ENCODE data around the gene NBAS. TPM values are rescaled to one million over a fixed set of nuclear protein-coding genes. Genes with fewer than 3 reads are reported as not detected.

The NBAS gene
- total and polyA plus RNA-seq, 2 donors (not counting 1 experiment from before 2014, with no cell fraction given): 27.0 to 124 TPM

GRCh38 chr2:15357922-15358321 is 203.2 kb downstream of the NBAS start:
- Histone ChIP-seq H3K36me3 (ENCODE audit: control insufficient read depth, insufficient read depth, low read length) (no peaks in the 10 kb centered on the region), H3K27ac (ENCODE audit: insufficient read depth, low read length) (no peak overlapping the region), H3K79me2 (ENCODE audit: control insufficient read depth, insufficient read depth, low read length) (no peaks in the 10 kb centered on the region), H2AFZ (ENCODE audit: low read length) (no peak overlapping the region), H3K4me2 (ENCODE audit: extremely low read depth, insufficient read depth, low read length) (no peak overlapping the region), H3K27me3 (ENCODE audit: control insufficient read depth, insufficient read depth, low read length) (no peaks in the 10 kb centered on the region), H3K9ac (ENCODE audit: insufficient read depth, low read length) (no peak overlapping the region), H4K20me1 (ENCODE audit: control insufficient read depth, extremely low read depth, insufficient read depth, low read length) (no peaks in the 10 kb centered on the region), H3K9me3 (ENCODE audit: control insufficient read depth, insufficient read depth, low read depth, low read length) (no peaks in the 10 kb centered on the region), H3K4me3 (replicated peaks in 1 of 4; ENCODE audit: control extremely low read depth in 1 of 4, insufficient read depth in 1 of 4, low read depth in 3 of 4, low read length in 4 of 4) (no peak overlapping the region), H3K4me1 (ENCODE audit: control insufficient read depth, extremely low read depth, insufficient read depth, low read length) (peaks cover 2% of the 10 kb centered on the region)
- DNase-seq (ENCODE audit: low read depth in 2 of 2): no peak
- no peak for TF ChIP-seq CTCF (conservative IDR thresholded peaks at IDR 0.05 in 1 of 2, IDR thresholded peaks at IDR 0.05 in 1 of 2; ENCODE audit: low read depth in 1 of 2, low read length in 2 of 2)
- no peak for TF ChIP-seq EZH2 (IDR thresholded peaks at IDR 0.05; ENCODE audit: low read length, missing control alignments)

GRCh38 chr2:15357186-15357585 is 203.9 kb downstream of the NBAS start:
- no peaks in the 10 kb centered on the region for H4K20me1 ChIP-seq (ENCODE audit: control insufficient read depth, extremely low read depth, insufficient read depth, low read length)
- TF ChIP-seq EZH2 (IDR thresholded peaks at IDR 0.05; ENCODE audit: low read length, missing control alignments) (no peak), CTCF (conservative IDR thresholded peaks at IDR 0.05 in 1 of 2, IDR thresholded peaks at IDR 0.05 in 1 of 2; ENCODE audit: low read depth in 1 of 2, low read length in 2 of 2) (no peak)
- H3K9ac ChIP-seq (ENCODE audit: insufficient read depth, low read length): no peak overlapping the region
- H3K4me1 ChIP-seq (ENCODE audit: control insufficient read depth, extremely low read depth, insufficient read depth, low read length): peaks cover 2% of the 10 kb centered on the region
- H3K79me2 ChIP-seq (ENCODE audit: control insufficient read depth, insufficient read depth, low read length): no peaks in the 10 kb centered on the region
- no peak for DNase-seq (ENCODE audit: low read depth in 2 of 2)
- no peak overlapping the region for H3K27ac ChIP-seq (ENCODE audit: insufficient read depth, low read length)
- no peaks in the 10 kb centered on the region for H3K27me3 ChIP-seq (ENCODE audit: control insufficient read depth, insufficient read depth, low read length)
- no peak overlapping the region for H3K4me3 ChIP-seq (replicated peaks in 1 of 4; ENCODE audit: control extremely low read depth in 1 of 4, insufficient read depth in 1 of 4, low read depth in 3 of 4, low read length in 4 of 4)
- no peak overlapping the region for H3K4me2 ChIP-seq (ENCODE audit: extremely low read depth, insufficient read depth, low read length)
- no peaks in the 10 kb centered on the region for H3K9me3 ChIP-seq (ENCODE audit: control insufficient read depth, insufficient read depth, low read depth, low read length)
- H2AFZ ChIP-seq (ENCODE audit: low read length): no peak overlapping the region
- no peaks in the 10 kb centered on the region for H3K36me3 ChIP-seq (ENCODE audit: control insufficient read depth, insufficient read depth, low read length)

GRCh38 chr2:15355386-15355785 is 205.7 kb downstream of the NBAS start:
- Histone ChIP-seq H3K4me3 (replicated peaks in 1 of 4; ENCODE audit: control extremely low read depth in 1 of 4, insufficient read depth in 1 of 4, low read depth in 3 of 4, low read length in 4 of 4) (no peak overlapping the region), H2AFZ (ENCODE audit: low read length) (no peak overlapping the region), H3K4me2 (ENCODE audit: extremely low read depth, insufficient read depth, low read length) (no peak overlapping the region), H3K4me1 (ENCODE audit: control insufficient read depth, extremely low read depth, insufficient read depth, low read length) (peaks cover 2% of the 10 kb centered on the region), H3K27me3 (ENCODE audit: control insufficient read depth, insufficient read depth, low read length) (no peaks in the 10 kb centered on the region), H3K9ac (ENCODE audit: insufficient read depth, low read length) (no peak overlapping the region), H3K9me3 (ENCODE audit: control insufficient read depth, insufficient read depth, low read depth, low read length) (no peaks in the 10 kb centered on the region), H4K20me1 (ENCODE audit: control insufficient read depth, extremely low read depth, insufficient read depth, low read length) (no peaks in the 10 kb centered on the region), H3K36me3 (ENCODE audit: control insufficient read depth, insufficient read depth, low read length) (peaks cover 2% of the 10 kb centered on the region), H3K79me2 (ENCODE audit: control insufficient read depth, insufficient read depth, low read length) (no peaks in the 10 kb centered on the region), H3K27ac (ENCODE audit: insufficient read depth, low read length) (no peak overlapping the region)
- TF ChIP-seq CTCF (conservative IDR thresholded peaks at IDR 0.05 in 1 of 2, IDR thresholded peaks at IDR 0.05 in 1 of 2; ENCODE audit: low read depth in 1 of 2, low read length in 2 of 2): no peak
- TF ChIP-seq EZH2 (IDR thresholded peaks at IDR 0.05; ENCODE audit: low read length, missing control alignments): no peak
- no peak for DNase-seq (ENCODE audit: low read depth in 2 of 2)
